ENCODE data around the gene SOX6.

The SOX6 gene

GRCh38 chr11:15985860-15986139 is 370.5 kb downstream of the SOX6 start:
- DNase-seq = no peak

- DNase-seq = no peak
These were observed 371.1 kb downstream of the SOX6 start for GRCh38 chr11:15985127-15985859.

GRCh38 chr11:15981292-15981691 is 375.1 kb downstream of the SOX6 start:
- no peak for DNase-seq

DNA sequence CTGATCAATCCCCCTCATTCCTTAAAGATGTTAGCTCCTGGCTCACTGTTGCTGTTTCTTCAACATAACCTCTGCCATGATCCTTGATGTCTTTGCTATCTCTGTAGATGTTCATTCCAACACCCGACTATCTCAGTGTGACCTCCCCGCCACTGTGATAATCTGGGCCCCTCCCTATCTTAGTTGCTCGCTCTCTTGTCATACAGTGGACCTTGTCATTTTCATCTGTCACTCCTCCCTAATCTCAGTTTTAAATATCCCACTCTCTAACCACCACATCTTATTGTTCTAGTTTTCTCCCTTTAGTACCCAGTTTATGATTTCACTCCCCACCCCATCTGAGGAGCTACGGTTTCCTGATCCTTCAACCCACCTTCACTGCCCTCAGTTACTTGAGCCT is 379.2 kb downstream of the SOX6 start:
- no peak for DNase-seq

DNA sequence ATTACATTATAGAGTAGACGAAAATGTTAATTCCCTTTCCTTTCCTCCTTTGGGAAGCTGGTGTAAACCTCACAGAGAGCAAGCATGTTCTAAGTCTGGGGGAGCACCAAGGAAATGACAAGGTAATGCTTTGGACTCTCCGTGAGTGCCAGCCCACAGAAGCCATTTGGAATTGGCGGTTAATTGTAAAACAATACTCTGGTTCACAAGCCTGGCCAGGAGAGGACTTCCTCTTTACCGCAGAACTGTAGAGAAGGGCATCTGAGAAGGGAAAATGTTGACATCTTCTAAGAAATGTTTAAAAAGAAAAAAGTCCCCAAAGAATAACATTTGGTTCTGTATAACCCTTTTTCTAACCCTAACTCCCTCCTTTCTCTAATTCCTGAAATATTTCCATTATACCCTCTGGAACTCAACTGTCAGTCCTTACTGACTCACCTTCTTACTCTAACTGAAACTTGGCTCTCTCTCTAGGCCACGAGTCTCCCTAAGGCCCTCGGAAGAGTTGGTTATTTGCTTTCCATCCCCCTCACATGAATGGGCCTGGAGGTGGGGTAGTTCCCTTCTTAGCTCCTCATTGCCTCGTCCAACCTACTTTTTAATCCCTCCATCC is 379.8 kb downstream of the SOX6 start:
- DNase-seq = no peak

- no peak for DNase-seq
These were observed 380.6 kb downstream of the SOX6 start for GRCh38 chr11:15975742-15976141.

DNA sequence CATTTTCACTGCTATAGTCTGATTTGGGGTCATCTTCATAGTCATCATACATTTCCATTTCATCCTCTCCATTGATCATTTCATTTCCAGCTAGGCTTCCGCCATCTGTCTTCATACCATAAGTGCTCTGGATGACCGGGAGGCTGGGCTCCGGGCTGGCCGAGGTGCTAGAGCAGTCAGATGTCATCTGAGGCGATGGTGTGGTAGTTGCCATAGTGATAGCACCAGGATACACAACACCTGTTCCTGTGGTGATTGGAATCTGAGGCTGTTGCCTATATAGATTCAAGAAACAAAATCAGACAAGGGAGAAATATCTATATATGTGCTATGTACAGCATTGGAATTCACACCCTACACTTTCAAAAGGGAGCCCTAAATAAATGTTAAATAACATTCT is 383.5 kb downstream of the SOX6 start:
- DNase-seq = no peak

- no peak for DNase-seq
These were observed 385.2 kb downstream of the SOX6 start for GRCh38 chr11:15971215-15971546.

DNA sequence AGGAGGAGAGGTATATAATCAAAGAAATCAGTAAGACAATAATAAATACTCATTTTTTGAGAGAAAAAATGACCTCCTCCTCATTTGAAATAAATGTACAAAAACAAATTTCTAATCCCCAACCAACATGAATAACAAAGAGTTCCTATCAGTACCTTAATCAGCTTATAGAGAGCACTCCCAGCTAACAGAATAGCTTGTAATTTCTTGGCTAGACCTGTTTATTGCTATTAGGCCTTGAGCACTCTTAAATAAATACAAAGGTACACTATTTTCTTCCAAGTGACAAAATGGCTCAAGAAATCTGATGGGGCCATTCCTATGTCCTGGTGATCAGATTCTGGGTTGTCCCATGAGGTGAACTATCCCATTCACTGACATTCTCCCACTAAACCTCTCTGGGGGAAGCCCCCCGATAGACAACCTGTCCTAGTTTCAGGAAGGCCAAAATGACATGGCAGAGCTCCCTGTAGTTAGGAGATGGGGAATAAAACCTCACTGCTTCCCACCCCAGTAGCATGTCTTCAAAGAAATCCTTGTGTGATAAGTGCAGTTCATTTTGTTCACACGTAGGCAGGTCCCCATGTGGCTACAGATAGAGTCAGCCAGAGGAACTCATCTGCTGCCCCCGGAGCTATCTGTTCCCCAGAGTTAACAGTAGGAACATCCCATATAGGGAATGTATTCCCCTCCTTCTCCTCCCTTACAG is 385.7 kb downstream of the SOX6 start:
- DNase-seq = no peak

DNA sequence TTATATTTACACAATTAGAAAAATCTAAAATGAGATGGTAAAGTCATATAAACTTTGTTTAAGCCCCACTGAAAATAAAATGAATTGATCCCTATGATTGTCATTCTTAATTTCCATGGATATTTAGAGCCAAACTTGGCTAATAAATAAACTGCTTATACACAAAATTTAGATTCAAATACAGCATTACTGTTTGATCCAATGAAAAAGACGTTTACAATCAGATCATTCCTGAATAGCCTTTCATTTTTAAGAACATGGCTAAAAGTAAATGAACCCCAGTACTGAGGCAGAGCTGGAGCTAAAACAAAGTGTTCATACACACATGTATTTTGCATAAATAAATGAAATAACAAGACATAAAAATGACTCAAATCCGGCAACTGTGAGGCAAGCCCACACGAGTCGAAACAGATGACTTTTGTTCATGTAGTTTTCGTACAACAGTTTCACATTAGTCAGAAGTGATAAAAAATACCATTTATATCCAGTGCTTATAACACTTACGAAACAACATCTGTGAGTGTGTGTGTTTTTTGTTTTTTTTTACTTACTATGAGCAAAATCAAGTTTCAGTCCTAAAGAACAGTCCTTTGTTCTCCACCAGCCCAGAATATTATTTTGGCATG is 386.5 kb downstream of the SOX6 start:
- DNase-seq = no peak

DNA sequence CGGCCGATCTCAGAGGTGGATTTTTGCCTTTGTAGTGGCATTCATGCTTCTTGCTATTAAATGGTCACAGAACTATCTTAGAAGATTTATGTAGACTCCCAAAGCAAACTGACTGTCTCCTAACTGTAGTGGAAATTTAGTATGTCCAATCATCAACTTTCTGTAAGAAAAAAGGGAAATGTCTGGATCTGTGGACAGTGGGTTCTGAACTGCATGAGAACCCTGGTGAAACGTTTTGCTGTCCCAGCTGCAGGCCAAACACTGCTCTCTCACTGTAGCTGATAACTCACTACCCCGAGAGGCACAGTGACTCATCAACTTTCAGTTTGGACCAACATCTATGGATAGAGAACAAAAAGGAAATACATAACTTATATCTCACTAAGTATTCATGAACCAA is 387.1 kb downstream of the SOX6 start:
- no peak for DNase-seq

DNA sequence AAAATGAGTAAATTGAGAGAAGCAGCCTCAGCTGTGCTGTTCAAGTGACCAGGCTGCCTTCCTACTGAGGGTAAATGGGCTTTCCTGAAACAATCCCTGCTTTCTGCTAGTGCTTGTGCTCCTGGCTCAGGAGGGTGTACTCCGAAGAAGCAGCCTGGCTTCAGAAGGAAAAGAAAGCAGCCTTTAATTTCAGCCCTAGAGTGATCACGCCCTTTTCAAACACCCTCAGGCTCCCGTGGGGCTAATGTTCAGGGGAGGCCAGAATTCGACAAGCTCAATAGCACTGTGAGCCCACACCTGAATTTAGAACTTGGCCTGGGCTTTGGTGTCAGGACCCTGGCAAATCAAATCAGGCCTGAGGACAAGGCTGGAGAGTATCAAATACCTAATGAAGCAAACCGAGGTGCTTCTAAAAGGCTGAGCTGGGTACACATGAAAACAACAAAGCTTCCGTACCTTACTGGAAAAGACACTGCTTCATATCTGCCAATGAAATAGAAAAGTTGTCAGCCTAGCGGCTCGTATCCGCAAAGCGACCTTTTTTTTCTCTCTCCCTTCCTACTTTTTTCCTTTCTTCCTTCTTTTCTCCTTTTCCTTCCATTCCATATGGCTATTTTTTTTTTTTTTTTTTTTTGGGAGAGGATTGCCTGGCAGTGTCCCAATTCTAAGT is 387.8 kb downstream of the SOX6 start:
- DNase-seq = no peak

GRCh38 chr11:15967966-15968365 is 388.4 kb downstream of the SOX6 start:
- DNase-seq = no peak

DNA sequence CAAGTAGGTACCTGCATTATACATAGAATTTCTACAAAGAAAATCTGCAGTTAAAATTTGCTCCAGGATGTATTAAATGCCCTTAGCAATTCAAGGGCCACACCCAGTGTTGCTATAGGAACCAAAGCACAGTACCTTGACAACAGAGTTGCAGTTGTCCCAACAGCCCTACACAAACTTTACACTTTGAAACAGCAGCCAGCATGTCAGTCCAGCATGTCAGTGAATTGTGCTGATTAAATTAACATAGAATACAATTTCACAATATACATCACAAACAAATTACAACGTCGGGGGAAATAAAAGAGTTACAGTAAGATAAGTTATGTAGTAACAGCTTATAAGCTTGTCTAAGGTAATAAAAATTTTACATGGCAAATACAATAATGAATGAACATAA is 389.2 kb downstream of the SOX6 start:
- DNase-seq = no peak

DNA sequence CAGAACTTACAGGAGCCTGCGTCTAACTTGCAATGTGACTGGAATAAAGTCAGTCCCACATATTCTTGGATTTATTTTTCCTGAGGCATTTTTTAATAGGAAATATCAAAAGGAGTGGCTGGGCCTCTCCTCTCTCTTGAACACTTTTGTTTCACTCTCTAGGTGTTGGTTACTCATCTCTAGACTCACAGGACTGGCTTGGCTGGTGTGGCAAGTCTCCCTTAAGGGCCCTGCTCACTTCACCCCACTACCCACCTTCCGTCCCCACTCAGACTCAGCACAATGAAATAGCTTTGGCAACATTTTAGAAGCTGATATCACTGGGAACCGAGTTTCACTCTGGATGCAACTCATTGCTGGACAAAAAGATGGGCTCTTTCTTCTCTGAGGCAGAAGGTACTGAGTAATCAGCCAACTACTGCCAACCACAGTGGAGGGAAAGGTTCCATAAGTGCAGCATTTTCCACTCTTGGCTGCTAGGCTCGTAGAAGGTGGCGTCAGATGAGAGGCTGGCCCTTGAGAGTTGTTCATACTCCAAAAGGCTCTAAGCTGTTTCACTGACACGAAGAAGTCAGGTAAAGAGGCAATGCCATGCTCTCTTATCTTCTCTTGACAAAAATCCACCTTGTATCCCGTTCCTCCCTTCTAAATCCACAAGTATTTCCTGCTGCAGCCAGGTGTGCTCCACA is 390.6 kb downstream of the SOX6 start:
- no peak for DNase-seq

DNA sequence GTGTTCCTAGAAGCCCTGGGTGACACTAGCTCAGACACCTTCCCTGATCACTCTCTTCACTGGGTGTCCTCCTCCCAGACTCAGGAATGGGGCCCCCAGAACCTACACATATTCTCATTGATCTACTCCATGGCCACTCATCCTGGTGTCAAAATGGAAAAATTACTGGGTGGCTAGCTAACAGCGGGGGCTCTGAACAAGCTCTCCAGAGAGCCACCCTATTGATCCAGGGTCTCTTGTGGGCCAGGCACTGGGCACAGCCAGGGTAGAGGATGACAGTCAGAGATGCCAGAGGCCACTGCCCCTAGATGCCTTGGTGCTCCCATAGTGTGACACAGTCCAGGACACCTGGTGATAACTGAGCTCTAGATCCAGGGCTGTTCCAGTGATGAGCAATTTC is 393.1 kb downstream of the SOX6 start:
- DNase-seq = no peak

DNA sequence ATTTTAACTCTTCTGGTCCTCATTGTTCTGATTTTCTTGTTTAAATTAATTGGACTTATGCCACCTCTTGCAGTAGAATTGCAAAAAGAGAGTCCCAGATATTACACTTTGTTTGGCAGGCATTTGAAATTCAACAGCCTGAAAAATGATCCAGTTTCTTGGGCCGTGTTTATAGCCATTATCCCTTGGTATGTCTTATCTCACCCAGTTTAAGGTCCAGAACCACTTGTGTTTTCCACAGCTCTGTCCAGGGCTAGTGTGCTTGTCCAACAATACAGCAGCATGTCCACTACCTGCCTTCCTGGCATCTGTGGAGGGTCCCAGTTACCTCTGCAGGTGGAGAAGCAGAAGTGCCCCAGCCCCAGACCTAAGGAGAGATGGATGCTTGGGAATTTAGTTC is 397.4 kb downstream of the SOX6 start:
- no peak for DNase-seq

GRCh38 chr11:15957234-15957633 is 399.1 kb downstream of the SOX6 start:
- no peak for DNase-seq

DNA sequence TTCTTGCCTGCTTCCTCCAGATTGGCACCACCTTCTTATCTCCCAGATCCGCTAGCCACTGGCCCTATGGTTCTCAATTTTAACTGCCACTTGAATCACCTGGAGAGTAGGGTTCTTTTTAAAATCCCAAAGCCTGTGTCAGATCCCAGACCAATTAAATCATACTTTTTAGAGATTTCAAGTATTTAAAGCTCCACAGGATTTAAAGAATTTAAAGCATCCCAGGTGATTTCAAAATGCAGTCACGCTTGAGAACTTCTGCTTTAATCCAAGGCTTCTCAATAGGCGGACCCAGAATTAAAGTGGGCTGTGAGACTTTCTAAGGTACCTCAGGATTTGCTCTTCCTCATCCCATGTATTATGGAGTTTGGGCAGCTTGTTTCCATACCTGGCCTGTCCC is 400.0 kb downstream of the SOX6 start:
- no peak for DNase-seq

GRCh38 chr11:15955595-15955994 is 400.8 kb downstream of the SOX6 start:
- DNase-seq = no peak

GRCh38 chr11:15947681-15948648 is 408.4 kb downstream of the SOX6 start:
- no peak for DNase-seq

DNA sequence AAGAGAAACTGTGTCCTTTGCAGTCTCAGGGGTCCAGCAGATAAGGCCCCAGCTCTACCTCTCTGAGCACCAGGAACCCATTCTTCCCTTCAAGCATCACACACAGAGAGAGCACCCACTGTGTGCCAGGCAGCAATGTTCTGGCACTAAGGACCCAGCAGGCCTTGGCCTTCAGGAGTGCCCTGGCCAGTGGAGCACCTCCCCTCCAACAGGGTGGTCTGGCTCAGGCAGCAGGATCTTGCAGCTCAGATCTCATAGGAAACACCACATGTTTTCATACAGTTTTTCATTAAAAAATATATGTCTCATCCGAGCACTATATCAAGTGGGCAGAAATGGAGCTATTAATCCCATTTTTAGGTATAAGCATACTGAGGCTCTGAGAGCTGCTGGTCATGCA is 410.6 kb downstream of the SOX6 start:
- DNase-seq = no peak

All from right forelimb (tissue), 1 donor.